Femur (tissue), 1 donor: ENCODE results near the gene ARFGEF2.

Experiments used
- DNase-seq: peaks from one replicate; pipeline ENCODE4 v3.0.0-alpha.2; 2017

The ARFGEF2 gene

DNA sequence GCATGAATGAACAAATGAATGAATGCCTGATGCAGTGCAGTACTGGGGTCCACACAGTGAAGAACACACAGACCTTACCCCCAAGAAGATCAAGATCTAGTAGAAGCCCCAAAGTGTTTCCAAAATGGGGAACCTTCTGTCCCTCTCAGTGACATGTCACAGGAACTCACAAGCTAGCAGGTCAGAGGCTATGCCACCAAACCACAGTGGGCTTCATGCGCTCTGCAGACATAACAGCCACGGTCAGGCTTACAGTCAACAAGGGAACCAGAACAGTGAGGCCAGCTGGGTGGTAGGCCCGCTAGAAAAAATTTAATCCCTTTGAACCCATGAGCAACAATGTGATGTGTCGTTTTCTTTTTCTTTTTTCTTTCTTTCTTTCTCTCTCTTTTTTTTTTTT, 20.2 kb upstream of the ARFGEF2 start:
- DNase-seq, result no peak

DNA sequence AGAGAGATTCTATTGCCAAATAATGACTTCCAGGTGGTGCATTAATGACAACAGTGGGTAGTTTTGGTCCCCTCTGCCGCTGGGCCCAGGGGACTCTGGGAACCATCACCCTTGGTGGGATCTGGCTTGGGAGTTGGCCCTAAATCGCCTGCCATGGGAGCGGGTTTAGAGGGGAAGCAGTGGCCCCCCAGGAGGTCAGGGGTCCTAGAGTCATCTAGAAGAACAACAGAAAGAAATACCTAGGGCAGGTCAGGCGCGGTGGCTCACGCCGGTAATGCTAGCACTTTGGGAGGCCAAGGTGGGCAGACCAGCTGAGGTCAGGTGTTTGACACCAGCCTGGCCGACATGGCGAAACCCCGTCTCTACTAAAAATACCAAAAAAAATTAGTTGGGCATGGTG, 17.8 kb upstream of the ARFGEF2 start:
- DNase-seq, result no peak

DNA sequence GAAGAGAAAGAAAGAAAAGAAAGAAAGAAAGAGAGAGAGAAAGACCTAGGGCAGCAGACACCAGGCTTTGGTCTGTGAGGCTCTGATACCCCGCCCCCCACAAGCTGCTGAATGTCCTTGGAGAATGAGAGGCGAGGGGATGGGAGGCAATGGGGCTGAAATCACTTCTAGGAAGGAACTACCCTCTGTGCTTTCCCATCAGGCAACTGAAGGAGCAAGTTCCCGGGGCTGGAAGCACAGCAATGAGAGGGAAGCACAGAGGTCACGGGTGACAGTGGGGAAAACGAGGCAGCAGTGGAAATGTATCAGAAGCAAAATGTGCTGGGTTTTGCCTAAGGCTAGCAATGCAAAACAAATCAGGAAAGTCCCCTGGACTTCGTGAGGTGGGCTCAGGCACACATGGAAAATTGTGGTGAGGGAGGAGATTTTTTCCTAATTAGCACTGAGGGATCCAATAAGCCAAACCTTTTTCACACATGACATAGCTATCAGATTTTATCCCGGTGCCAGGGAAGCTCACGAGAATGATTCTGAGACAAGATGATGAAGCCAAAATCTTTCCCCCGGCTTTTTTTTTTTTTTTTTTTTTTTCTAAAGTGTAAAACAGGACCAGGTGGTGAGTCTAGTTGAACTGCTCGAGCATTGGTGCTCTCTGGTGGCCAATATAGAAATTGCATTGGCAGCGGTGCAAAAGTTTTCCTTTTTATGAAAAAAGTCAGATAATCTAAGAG, 16.8 kb upstream of the ARFGEF2 start:
- DNase-seq, result peak; percentile 83

DNA sequence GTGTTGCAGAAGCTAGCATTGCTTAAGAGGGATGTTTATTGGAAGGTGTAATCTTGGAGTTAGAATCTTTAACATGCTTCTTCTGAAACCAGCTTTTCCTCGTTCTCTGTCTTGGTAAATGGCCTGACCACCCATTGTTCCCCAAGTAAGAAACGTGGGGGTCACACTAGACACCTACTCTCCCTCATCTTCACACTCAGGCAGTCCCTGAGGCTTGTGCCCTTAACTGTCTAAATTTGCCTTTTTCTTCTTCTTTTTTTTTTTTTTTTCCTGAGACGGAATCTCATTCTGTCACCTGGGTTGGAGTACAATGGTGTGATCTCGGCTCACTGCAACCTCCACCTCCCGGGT, 16.2 kb upstream of the ARFGEF2 start:
- DNase-seq, result no peak

DNA sequence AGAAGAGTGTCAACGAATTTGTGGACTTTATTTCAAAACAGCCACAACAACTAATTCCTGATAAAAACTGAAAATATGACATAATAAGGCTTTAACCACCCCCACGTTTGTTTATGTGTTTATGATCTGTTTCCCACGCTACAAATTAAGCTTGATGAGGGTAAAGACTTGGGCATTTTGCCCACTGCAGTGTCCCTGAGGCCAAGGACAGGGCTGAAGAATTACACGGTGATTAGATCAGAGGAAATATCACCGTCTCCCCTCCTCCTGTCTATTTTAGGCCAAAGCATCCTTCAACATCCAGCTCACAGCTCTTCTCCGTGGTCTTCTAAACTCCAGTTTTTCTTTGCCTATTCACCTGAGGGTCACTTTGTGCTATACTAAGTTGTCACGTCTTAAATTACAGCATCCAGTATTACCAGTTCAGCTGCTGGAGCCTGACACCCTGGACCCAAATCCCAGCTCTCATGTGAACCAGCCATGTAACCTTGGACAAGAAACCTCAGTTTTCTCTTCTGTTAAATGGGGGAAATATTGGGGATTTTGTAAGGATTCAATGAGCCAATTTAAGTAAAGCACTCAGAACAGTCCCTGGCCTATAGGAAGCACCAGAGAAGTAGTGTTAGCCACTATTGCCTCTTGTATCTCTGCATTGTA, 15.2 kb upstream of the ARFGEF2 start:
- DNase-seq, result no peak

DNA sequence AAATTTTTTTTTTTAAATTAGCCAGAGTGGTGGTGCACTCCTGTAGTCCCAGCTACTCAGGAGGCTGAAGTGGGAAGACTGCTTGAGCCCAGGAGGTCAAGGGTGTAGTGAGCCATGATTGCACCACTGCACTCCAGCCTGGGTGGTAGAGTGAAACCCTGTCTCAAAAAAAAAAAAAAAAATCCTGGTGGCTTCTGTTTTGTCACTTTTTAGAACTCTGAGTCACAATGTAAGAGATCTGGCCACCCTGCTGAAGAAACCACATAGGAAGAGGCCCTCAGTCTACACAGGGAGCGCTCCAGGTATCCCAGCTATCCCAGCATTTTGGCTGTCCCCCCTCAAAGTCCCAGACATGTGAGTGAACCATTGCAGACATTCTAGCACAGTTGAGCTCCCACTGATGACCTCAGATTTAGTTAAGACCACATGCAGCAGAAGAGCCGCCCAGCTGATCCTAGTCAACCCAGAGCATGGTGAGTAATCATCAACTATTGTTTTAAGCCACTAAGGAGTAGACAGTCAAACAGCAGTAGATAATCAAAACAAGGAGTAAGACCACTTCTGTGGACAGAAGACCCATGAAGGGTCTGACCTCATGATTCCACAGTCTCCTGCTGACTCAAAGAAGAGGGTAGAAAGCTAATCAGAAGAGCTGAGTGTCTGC, 12.7 kb upstream of the ARFGEF2 start:
- no peak for DNase-seq

DNA sequence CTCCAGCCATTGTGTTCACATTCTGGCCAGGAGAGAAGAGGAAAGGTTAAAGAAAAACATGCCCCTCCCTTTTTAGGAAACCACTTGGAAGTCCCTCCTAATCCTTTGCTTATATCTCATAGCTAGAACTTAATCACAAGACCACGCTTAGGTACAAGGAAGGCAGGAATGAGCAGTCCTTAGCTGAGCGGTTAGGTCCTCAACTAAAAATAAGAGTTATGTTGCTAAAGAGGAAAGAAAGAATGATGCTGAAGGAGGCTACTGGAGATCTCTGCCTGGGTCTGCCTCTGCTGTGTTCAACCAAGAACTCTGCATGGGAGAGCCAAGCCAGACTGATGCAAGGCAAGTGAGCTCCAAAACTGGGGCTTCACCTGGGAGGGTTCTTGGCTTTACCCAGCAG, 11.6 kb upstream of the ARFGEF2 start:
- no peak for DNase-seq

DNA sequence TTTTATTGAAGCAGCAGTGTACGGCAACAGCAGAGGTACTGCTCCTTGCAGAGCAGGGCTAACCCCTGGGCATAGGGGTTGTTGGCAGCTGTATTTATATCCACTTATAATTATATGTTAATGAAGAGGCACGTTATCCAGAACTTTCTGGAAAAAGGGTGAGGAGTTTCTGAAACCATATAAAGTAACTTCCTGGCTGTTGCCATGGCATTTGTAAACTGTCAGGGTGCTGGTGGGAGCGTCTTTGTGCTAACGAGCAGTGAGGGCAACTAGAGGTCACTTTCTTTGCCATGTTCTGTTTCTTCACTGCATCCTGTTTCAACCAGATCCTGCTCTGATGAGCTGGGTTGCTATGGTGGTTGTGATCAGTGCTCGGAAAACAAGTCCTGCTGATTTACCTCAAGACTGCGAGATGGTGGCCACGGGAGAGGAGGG, 11.1 kb upstream of the ARFGEF2 start:
- peak; percentile 34 for DNase-seq

DNA sequence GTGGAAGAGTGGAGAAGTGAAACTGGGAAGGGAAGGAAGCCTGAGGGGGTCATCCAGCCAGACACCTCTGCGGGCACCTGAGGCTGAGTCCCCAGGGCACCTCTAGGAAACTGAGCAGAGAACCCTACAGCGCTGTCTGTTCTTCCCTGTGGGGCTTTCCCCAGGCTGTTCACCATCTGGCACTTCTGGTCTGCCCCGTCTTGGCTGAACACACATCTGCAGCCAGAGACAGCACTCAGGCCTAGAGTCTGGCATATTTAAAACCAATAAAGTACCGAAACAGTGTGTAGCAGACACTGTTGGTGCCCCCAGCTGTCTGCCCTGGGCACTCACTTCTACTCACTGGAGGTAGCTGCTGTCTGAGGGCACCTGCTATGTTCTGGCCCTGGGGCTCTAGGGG, 9.4 kb upstream of the ARFGEF2 start:
- no peak for DNase-seq

DNA sequence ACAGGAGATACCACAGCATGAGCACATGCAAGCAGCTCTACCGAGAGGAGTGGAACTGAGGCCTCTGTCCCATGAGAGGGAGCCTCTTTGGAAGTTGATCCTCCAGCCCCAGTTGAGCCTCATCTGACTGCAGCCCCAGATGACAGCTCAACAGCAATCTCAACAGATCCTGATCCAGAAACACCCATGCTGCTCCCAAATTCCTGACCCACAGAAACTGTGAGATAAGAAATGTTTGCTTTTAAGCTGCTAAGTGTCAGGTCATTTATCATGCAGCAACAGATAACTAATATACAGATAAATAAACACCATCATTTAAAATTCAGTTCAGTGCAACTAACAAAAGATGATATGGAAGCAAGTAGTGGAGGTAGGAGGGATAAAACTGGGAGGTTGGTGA, 4.8 kb upstream of the ARFGEF2 start:
- DNase-seq, result no peak

DNA sequence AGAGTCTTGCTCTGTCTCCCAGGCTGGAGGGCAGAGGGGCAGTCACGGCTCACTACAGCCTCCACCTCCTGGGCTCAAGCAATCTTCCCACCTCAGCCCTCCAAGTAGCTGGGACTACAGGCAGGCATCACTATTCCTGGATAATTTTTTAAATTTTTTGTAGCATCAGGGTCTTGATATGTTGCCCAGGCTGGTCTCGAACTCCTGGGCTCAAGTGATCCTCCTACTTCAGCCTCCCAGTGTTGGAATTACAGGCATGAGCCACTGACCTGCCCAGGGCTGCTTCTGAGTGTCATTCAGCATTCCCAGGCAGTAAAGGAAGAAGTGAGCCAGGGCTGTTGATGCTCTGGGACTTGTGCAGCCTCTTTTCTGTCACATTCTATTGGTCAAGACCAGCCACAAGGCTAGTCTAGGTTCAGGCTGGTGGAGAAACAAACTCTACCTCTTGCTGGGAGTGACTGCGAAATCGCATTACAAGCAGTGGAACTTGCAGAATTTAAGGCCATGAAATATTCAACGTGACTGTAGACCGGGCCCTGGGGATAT, 2.1 kb upstream of the ARFGEF2 start:
- DNase-seq, result no peak

DNA sequence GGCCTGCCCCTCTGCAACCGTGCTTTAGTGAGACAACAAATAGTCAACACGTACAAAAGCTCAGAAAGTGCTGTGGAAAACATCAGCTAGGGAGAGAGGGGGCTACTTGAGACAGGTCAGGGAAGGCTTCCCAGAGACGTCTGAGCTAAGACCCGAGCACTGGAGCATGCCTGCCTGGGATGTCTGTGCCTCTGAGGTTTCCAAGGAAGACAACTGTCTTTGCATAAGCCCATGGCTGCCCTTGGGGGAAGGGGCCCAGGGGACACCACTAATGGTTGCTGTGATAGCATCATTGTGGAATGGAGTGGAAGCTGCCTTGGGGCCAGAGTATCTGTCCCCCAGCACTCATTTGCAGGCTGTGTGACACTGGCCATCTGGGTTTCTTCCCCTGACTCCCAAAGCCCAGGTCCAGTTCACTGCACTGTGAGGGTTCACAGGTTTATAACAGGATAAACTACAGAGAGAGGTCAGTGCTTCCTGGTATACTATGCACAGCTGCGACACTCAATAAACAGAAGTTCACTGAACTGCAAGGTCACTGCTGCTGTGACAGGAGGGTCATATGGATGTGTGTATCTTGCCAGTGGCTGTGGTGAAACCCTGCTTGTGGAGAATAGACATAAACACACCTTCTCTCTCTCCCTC, 1.5 kb upstream of the ARFGEF2 start:
- no peak for DNase-seq

DNA sequence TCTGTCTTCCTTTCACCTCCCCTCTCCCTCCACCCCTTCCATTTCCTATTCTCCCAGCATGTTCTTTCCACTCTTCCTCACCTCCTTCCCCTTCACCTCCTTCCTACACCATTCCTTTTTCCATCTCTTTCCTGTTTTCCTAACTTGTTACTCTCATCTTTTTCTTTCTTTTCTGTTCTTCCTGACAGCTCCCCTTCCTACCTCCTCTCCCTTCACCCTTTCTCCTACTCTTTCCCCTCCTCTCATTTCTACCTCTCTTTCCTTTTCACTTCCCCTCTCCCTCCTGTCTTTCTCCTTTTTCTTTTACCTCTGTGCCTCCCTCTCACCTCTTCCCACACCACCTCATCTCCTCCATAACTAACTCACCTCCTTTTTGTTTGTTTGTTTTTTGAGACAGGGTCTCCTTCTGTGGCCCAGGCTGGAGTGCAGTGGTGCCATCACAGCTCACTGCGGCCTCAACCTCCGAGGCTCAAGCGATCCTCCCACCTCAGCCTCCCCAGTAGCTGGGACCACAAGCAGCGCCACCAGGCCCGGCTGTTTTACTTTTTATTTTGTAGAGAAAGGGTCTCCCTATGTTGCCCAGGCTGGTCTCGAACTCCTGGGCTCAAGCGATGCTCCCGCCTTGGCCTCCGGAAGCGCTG, 864 bp upstream of the ARFGEF2 start:
- no peak for DNase-seq

DNA sequence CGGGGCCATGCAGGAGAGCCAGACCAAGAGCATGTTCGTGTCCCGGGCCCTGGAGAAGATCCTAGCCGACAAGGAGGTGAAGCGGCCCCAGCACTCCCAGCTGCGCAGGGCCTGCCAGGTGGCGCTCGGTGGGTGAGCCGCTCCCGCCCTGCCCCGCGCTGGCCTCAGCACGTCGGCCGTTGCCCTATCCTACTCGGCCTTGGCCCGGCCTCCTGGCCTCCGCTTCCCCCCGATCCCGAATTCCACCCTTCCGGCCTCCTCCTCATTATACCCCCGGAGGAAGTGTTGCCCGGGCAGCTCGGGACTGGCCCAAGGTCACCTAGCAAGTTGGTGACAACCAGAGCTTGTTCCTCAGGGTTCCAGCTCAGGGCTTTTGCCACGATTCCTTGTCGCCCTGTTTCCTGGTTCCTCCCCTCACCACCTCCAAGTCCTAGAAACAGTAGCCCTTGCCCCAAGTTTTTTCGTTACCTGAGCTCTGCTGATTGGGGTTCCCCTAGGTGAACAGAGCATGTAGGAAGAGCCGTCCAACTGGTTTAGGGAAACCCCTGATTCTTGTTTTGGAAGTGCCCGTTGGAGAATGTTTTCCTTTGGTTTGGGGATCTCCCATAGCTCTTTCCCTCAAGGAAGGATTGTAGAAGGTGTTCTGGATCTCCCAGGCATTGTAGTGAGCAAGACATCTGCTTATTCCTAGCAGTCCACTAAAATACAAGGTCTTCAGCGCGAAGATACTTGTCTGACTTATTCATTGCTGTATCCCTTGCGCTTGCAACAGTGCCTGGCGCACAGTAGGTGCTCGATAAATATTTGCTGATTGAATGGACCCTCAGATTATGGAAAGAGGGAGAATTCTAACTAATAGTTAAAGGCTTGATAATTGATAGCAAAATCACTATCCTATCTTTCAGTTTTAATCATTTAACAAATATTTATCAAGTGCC, 641 bp downstream of the ARFGEF2 start:
- no peak for DNase-seq

DNA sequence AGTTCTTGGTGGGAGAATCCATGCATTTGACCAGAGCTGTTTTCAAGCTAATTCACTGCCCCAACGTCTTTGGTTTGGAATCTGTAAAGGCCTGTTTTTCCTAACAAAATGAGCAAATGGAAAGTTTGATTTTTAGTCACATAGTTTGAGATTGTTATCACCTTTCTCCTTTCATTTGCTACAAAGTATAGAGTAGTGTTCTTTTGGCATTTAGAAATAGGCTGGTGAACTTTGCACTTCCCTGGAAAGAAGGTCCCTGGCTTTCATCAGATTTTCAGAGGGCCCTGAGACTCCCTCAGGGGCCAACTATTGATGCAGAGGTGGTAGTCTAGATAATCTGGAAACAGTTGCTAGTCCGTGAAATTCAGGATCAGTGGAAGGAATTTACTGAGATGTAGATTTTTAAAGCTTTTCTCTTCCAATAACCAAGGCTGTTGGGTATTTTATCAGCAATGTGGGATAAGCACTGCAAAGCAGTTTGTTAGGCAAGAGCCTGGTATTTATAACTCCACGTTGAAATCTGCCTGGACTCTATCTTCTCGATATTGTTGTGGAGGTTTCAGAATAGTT, 1.7 kb downstream of the ARFGEF2 start:
- no peak for DNase-seq

DNA sequence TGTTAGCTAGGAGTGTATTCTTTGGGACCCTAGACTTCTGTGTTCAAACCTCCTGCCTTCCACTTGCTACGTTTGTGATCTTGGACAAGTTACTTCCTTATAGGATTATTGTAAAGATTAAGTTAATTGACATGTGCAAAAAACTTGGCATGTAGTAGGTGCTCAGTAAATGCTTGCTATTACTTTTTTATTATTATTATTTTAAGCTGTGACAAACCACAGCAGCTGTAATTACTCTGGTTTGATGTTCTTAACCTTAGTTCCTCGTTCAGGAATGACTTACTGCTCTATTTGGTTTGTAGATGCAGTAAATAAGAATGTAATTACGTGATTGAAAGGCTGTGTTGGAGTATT, 3.2 kb downstream of the ARFGEF2 start:
- no peak for DNase-seq

DNA sequence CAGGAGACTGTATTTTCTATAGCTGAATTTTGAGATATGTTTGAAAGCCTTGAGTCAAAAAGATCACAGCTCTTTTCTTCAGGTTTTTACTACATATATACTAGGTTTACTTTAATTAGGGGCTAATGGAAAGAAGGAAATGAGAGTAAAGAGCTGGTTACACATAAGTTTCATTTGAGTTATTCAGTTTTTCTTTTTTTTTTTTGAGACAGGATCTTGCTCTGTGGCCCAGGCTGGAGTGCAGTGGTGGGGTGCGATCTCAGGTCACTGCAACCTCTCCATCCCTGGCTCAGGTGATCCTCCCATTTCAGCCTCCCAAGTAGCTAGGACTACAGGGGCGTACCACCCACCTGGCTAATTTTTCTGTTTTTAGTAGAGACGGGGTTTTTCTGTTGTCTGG, 4.8 kb downstream of the ARFGEF2 start:
- no peak for DNase-seq

DNA sequence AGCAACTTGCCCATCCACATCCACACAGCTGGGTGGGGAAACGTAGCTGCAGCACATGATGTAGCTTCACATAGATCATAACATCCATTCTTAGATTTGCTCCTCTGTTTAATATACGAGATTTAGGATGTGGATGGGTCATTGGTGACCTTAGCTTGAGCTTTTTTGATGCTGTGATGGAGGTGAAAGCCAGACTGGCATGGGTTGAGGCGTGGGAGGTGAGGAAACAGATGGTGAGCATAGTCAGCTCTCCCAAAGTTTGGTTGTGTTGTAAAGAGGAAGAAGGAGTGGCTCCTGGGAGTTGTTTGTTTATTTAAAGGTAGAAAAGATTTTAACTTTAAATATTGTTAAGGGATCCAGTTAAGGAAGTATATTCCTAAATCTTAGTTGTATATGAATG, 5.3 kb downstream of the ARFGEF2 start:
- no peak for DNase-seq

DNA sequence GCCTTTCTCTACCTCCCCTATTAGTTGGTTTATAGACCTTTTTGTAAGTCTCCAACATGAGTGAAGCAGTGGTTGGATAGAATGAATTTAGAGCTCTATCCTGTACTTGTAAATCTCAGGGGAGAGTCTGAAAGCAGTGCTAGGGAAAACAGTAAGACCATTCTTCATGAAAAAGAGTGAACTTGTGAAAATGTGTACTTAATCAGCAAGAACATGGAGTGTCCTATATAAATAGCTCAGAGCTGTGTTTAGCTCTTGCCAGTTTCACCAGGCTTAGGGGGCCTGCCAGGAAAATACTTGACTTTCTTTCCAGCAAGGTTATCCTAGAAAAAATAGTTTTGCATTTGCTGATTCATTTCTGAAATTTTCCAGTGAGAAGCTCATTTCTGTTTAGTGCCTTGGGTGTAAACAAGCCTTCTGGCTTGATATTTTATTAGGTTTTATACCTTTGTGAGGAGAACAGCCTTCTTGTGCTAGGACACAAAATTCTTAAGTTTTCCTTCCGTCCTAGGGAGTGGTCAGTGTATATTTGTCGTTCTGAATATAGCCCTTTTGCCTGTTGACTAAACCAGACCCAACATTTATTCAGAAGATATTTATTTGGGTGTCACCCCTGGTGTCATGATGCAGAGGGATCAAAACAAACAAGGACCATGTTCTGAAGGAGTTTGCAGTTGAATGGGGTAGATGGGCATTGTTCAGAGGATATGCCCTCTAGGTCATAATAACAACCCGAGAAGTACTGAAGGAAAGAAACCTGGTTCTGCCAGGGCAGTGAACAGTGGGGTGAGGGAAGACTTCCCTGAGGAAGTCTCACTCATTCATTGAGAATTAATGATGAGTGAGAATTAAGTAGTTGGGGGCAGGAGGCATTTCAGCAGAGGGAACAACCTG, 7.6 kb downstream of the ARFGEF2 start:
- DNase-seq, result peak; percentile 69

DNA sequence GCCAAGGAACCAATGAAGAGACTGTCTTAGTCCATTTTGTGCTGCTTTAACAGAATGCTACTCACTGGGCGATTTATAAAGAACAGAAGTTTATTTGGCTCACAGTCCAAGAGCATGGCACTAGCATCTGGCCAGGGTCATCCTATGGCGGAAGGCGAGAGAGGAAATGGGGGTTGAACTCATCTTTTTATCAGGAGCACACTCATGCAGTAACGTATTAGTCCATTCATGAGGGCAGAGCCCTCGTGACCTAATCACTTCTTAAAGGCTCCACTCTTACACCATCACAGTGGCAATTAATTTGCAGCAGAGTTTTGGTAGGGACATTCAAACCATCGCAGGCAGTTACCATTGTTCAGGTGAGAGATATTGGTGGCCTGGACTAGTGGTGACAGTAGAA, 8.5 kb downstream of the ARFGEF2 start:
- DNase-seq, result no peak

DNA sequence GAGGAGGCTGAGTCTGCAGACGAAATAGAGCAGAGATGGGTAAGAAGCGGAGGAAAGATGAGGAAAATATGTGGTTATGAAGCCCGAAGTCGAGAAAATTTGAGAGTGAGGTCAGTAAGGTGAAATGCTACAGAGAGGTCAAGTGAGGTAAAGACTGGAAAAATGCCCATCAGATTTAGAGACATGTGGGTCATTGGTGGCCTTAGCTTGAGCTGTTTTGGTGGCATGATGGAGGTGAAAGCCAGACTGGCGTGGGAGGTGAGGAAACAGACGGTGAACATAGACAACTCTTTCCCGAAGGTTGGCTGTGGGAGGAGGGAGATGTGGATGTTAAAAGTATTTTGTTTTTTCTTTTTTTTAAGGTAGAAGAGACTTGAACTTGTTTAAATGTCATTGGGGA, 9.4 kb downstream of the ARFGEF2 start:
- no peak for DNase-seq
